HepG2 (cell line): ENCODE data around the gene KTI12. TPM values are rescaled to one million over a fixed set of nuclear protein-coding genes. Genes with fewer than 3 reads are reported as not detected.

Experiments used
- CAMTA2 ChIP-seq: sonication (generic); formaldehyde crosslinking; IDR thresholded peaks from 2 replicates; pipeline ENCODE4 v1.4.0; 2020; ENCODE audit warnings: mild to moderate bottlenecking, missing genetic modification reagents, borderline replicate concordance
- ETV6 ChIP-seq: sonication (generic); formaldehyde crosslinking; conservative IDR thresholded peaks from 2 replicates; pipeline ENCODE4 v1.4.0; 2020; ENCODE audit warnings: missing genetic modification reagents
- FOXA1 ChIP-seq, 2 experiments: fragments of 450-650 bp in 1 of 2; sonication (generic) in 1 of 2; formaldehyde crosslinking in 1 of 2; IDR thresholded peaks; 2 replicates each; pipeline versions ENCODE4 v1.4.0 to v1.6.1; 2016 to 2020; ENCODE audit warnings: missing genetic modification reagents in 1 of 2
- JUN ChIP-seq: sonication (generic); formaldehyde crosslinking; IDR thresholded peaks from 2 replicates; pipeline ENCODE4 v1.4.0; 2020; ENCODE audit warnings: mild to moderate bottlenecking, missing genetic modification reagents
- KDM6A ChIP-seq: IDR thresholded peaks from 2 replicates; pipeline ENCODE4 v1.6.1; 2016; ENCODE audit warnings: low read depth
- MXI1 ChIP-seq: IDR thresholded peaks from 3 replicates; pipeline ENCODE4 v1.6.1; 2012; ENCODE audit warnings: low read depth, low read length, inconsistent platforms, borderline replicate concordance
- NFRKB ChIP-seq: fragments of 450-650 bp; IDR thresholded peaks from 2 replicates; pipeline ENCODE4 v1.6.1; 2017
- SRSF9 ChIP-seq: fragments of 200-400 bp; formaldehyde crosslinking; IDR thresholded peaks from 2 replicates; pipeline ENCODE4 v1.6.1; 2018; ENCODE audit warnings: borderline replicate concordance, mild to moderate bottlenecking, low read depth, low read length; ENCODE audit not compliant: insufficient read depth, poor library complexity, severe bottlenecking
- TFE3 ChIP-seq: IDR thresholded peaks from 2 replicates; pipeline ENCODE4 v1.6.1; 2016
- THRA ChIP-seq: sonication (generic); formaldehyde crosslinking; IDR thresholded peaks from 2 replicates; pipeline ENCODE4 v1.4.0; 2020; ENCODE audit warnings: missing genetic modification reagents, borderline replicate concordance
- ZBTB7B ChIP-seq: sonication (generic); formaldehyde crosslinking; IDR thresholded peaks from 2 replicates; pipeline ENCODE4 v1.4.0; 2020; ENCODE audit warnings: missing genetic modification reagents
- ZBTB8A ChIP-seq: sonication (generic); formaldehyde crosslinking; IDR thresholded peaks from 2 replicates; pipeline ENCODE4 v1.4.0; 2020; ENCODE audit warnings: mild to moderate bottlenecking, low read depth, missing genetic modification reagents, borderline replicate concordance
- ZNF17 ChIP-seq: sonication (generic); formaldehyde crosslinking; IDR thresholded peaks from 2 replicates; pipeline ENCODE4 v1.5.0; 2020; ENCODE audit warnings: mild to moderate bottlenecking, missing genetic modification reagents
- ZNF282 ChIP-seq: fragments of 450-650 bp; IDR thresholded peaks from 2 replicates; pipeline ENCODE4 v1.6.1; 2018; ENCODE audit not compliant: partially characterized antibody
- ZNF3 ChIP-seq: IDR thresholded peaks from 2 replicates; pipeline ENCODE4 v1.7.0; 2017; ENCODE audit warnings: inconsistent platforms
- ZNF34 ChIP-seq: sonication (generic); formaldehyde crosslinking; IDR thresholded peaks from 2 replicates; pipeline ENCODE4 v1.4.0; 2020; ENCODE audit warnings: mild to moderate bottlenecking, missing genetic modification reagents, borderline replicate concordance
- ZNF564 ChIP-seq: sonication (generic); formaldehyde crosslinking; IDR thresholded peaks from 2 replicates; pipeline ENCODE4 v1.8.1; 2023; ENCODE audit warnings: mild to moderate bottlenecking, missing genetic modification reagents
- ZNF883 ChIP-seq: sonication (generic); formaldehyde crosslinking; IDR thresholded peaks from 2 replicates; pipeline ENCODE4 v1.5.1; 2020; ENCODE audit warnings: mild to moderate bottlenecking, missing genetic modification reagents; ENCODE audit errors: not compliant biosample characterization
- polyA plus RNA-seq, 8 experiments: library from polyadenylated mRNA; depleted of rRNA in 3 of 8; stranded (reverse) in 7 of 8; unstranded in 1 of 8; fragments of >200 nt; fragmentation: Illumina TruSeq in 4 of 8; extraction: Trizol in 4 of 8; gene quantifications; 2 replicates each; pipeline versions ENCODE4 v1.2.1 to v1.2.3, GENCODE V29; 2011 to 2016; ENCODE audit warnings: low read depth in 4 of 8, missing spikeins in 1 of 8, mixed read lengths in 1 of 8; ENCODE audit not compliant: insufficient read depth in 1 of 8
- total RNA-seq, 5 experiments: library from RNA; depleted of rRNA; stranded (reverse); fragments of >200 nt; fragmentation: Illumina TruSeq; extraction: Trizol; gene quantifications; 2 replicates each; pipeline ENCODE4 v1.2.3, GENCODE V29; 2016; ENCODE audit warnings: low read depth in 1 of 5
- TF ChIP-seq, protein P1 (sequence below): sonication (generic); formaldehyde crosslinking; IDR thresholded peaks from 2 replicates; pipeline ENCODE4 v1.5.0; 2020; ENCODE audit warnings: missing genetic modification reagents, mild to moderate bottlenecking, borderline replicate concordance
- TF ChIP-seq, protein P2 (sequence below): sonication (generic); formaldehyde crosslinking; IDR thresholded peaks from 2 replicates; pipeline ENCODE4 v1.4.0; 2020; ENCODE audit warnings: missing genetic modification reagents
- TF ChIP-seq, protein P3 (sequence below): sonication (generic); formaldehyde crosslinking; IDR thresholded peaks from 2 replicates; pipeline ENCODE4 v1.5.0; 2020; ENCODE audit warnings: missing genetic modification reagents

KTI12 gene
- total and polyA plus RNA-seq, 2 of the 13 experiments (the other 11 are each of a cell fraction or from before 2014, with no cell fraction given): 7.4 to 10.2 TPM

DNA sequence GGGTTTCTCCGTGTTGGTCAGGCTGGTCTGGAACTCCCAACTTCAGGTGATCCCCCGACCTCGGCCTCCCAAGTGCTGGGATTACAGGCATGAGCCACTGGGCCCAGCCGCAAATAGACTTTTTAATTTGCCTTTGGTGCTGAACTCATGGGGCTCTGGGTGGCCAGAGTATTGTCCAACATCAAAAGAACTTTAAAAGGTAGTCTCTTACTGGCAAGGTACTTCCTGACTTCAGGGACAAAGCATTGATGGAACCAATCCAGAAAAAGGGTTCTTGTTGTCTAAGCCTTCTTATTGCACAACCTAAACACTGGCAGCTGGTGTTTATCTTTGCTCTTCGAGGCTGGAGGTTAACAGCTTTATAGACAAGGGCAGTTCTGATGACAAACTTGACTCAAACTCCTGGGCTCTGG lies 3.8 kb upstream of the KTI12 start (continued):
- TF ChIP-seq, protein P1, sequence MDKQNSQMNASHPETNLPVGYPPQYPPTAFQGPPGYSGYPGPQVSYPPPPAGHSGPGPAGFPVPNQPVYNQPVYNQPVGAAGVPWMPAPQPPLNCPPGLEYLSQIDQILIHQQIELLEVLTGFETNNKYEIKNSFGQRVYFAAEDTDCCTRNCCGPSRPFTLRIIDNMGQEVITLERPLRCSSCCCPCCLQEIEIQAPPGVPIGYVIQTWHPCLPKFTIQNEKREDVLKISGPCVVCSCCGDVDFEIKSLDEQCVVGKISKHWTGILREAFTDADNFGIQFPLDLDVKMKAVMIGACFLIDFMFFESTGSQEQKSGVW (CRISPR knock-in tag): no peak
- no peak for TF ChIP-seq NFRKB
- TF ChIP-seq ZNF3 (CRISPR knock-in tag): no peak
- TF ChIP-seq, protein P2, sequence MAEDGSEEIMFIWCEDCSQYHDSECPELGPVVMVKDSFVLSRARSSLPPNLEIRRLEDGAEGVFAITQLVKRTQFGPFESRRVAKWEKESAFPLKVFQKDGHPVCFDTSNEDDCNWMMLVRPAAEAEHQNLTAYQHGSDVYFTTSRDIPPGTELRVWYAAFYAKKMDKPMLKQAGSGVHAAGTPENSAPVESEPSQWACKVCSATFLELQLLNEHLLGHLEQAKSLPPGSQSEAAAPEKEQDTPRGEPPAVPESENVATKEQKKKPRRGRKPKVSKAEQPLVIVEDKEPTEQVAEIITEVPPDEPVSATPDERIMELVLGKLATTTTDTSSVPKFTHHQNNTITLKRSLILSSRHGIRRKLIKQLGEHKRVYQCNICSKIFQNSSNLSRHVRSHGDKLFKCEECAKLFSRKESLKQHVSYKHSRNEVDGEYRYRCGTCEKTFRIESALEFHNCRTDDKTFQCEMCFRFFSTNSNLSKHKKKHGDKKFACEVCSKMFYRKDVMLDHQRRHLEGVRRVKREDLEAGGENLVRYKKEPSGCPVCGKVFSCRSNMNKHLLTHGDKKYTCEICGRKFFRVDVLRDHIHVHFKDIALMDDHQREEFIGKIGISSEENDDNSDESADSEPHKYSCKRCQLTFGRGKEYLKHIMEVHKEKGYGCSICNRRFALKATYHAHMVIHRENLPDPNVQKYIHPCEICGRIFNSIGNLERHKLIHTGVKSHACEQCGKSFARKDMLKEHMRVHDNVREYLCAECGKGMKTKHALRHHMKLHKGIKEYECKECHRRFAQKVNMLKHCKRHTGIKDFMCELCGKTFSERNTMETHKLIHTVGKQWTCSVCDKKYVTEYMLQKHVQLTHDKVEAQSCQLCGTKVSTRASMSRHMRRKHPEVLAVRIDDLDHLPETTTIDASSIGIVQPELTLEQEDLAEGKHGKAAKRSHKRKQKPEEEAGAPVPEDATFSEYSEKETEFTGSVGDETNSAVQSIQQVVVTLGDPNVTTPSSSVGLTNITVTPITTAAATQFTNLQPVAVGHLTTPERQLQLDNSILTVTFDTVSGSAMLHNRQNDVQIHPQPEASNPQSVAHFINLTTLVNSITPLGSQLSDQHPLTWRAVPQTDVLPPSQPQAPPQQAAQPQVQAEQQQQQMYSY: peak; percentile 36; the same call in 1 of the 2 replicates
- TF ChIP-seq ZNF883 (CRISPR knock-in tag): no peak
- peak; percentile 85; the same call in 1 of the 2 replicates for TF ChIP-seq ZNF34
- no peak for TF ChIP-seq ZNF564 (CRISPR knock-in tag)
- TF ChIP-seq, protein P3, sequence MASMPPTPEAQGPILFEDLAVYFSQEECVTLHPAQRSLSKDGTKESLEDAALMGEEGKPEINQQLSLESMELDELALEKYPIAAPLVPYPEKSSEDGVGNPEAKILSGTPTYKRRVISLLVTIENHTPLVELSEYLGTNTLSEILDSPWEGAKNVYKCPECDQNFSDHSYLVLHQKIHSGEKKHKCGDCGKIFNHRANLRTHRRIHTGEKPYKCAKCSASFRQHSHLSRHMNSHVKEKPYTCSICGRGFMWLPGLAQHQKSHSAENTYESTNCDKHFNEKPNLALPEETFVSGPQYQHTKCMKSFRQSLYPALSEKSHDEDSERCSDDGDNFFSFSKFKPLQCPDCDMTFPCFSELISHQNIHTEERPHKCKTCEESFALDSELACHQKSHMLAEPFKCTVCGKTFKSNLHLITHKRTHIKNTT (CRISPR knock-in tag): no peak
- no peak for TF ChIP-seq SRSF9
- TF ChIP-seq TFE3 (CRISPR knock-in tag): peak; percentile 75
- TF ChIP-seq ZNF282: no peak
- peak; percentile 73; the same call in 1 of the 2 replicates for TF ChIP-seq THRA (CRISPR knock-in tag)
- 0 out of 3 replicates have a peak, but pooled peaks have one; percentile 13 for TF ChIP-seq MXI1
- TF ChIP-seq CAMTA2 (CRISPR knock-in tag): no peak
- TF ChIP-seq ETV6 (CRISPR knock-in tag): no peak
- peak; percentile 69; the same call in 1 of the 2 replicates for TF ChIP-seq ZBTB7B (CRISPR knock-in tag)
- TF ChIP-seq ZNF17: no peak
- TF ChIP-seq ZBTB8A (CRISPR knock-in tag): no peak
- TF ChIP-seq JUN (CRISPR knock-in tag): peak; percentile 71; the same call in 1 of the 2 replicates
- peak; percentile 78; the same call in 1 of the 2 replicates for TF ChIP-seq KDM6A (CRISPR knock-in tag)
- 0 out of 2 replicates have a peak, but pooled peaks have one; percentile 31 for TF ChIP-seq FOXA1 (IDR thresholded peaks at IDR 0.05)
- peak; percentile 98 for TF ChIP-seq FOXA1 (CRISPR knock-in tag; IDR thresholded peaks at IDR 0.05)
